ENCODE results near the gene MCF2L. TPM values are rescaled to one million over a fixed set of nuclear protein-coding genes. Genes with fewer than 3 reads are reported as not detected.

The MCF2L gene
- total RNA-seq, 2 experiments from 2014 or later, result 13.0 to 13.5 TPM

- H3K27me3 Mint-ChIP-seq, result no peaks in the 10 kb centered on the region
- ChIA-PET POLR2A (no interaction called here), CTCF (no interaction called here)
- Histone ChIP-seq H3K27me3 (ENCODE audit: control insufficient read depth in 1 of 2, insufficient read depth in 2 of 2, low read length in 2 of 2) (peaks cover 0 to 3% of the 10 kb centered on the region in 2 experiments), H3K4me1 (ENCODE audit: insufficient read depth, low read length) (peaks cover 7% of the 10 kb centered on the region), H3K9me3 (ENCODE audit: control insufficient read depth in 1 of 2, insufficient read depth in 1 of 2, low read length in 2 of 2) (peaks cover 0 to 7% of the 10 kb centered on the region in 2 experiments), H3K36me3 (ENCODE audit: insufficient read depth, low read length) (no peaks in the 10 kb centered on the region), H3K27ac (ENCODE audit: low read depth in 1 of 2, low read length in 2 of 2) (no peak overlapping the region), H3K4me3 (ENCODE audit: low read length) (no peak overlapping the region)
- H3K4me1 Mint-ChIP-seq (ENCODE audit: low read depth), result peaks cover 2% of the 10 kb centered on the region
- ATAC-seq (ENCODE audit: poor library complexity) (no peak), DNase-seq (no peak)
- intact Hi-C loops (cut with DNase I, micrococcal nuclease), result no loop called here
- no peak overlapping the region for H3K4me3 Mint-ChIP-seq
- no peaks in the 10 kb centered on the region for H3K9me3 Mint-ChIP-seq
- TF ChIP-seq, protein P1, sequence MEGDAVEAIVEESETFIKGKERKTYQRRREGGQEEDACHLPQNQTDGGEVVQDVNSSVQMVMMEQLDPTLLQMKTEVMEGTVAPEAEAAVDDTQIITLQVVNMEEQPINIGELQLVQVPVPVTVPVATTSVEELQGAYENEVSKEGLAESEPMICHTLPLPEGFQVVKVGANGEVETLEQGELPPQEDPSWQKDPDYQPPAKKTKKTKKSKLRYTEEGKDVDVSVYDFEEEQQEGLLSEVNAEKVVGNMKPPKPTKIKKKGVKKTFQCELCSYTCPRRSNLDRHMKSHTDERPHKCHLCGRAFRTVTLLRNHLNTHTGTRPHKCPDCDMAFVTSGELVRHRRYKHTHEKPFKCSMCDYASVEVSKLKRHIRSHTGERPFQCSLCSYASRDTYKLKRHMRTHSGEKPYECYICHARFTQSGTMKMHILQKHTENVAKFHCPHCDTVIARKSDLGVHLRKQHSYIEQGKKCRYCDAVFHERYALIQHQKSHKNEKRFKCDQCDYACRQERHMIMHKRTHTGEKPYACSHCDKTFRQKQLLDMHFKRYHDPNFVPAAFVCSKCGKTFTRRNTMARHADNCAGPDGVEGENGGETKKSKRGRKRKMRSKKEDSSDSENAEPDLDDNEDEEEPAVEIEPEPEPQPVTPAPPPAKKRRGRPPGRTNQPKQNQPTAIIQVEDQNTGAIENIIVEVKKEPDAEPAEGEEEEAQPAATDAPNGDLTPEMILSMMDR (IDR thresholded peaks at IDR 0.05), result no peak
- no peaks in the 10 kb centered on the region for H3K36me3 Mint-ChIP-seq (ENCODE audit: low read depth)
- H3K27ac Mint-ChIP-seq, result no peak overlapping the region
Measured at GRCh38 chr13:113147206-113147605, 178.2 kb downstream of the MCF2L start.

GRCh38 chr13:113148407-113148806, 179.4 kb downstream of the MCF2L start:
- no peaks in the 10 kb centered on the region for H3K27me3 Mint-ChIP-seq
- CTCF ChIA-PET, result no interaction called here

DNA sequence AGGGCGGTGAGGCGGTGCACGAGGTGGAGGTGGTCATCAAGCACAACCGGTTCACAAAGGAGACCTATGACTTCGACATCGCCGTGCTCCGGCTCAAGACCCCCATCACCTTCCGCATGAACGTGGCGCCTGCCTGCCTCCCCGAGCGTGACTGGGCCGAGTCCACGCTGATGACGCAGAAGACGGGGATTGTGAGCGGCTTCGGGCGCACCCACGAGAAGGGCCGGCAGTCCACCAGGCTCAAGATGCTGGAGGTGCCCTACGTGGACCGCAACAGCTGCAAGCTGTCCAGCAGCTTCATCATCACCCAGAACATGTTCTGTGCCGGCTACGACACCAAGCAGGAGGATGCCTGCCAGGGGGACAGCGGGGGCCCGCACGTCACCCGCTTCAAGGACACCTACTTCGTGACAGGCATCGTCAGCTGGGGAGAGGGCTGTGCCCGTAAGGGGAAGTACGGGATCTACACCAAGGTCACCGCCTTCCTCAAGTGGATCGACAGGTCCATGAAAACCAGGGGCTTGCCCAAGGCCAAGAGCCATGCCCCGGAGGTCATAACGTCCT, 180.0 kb downstream of the MCF2L start:
- Histone ChIP-seq H3K4me1 (ENCODE audit: insufficient read depth, low read length) (peaks cover 23% of the 10 kb centered on the region), H3K27ac (ENCODE audit: low read depth in 1 of 2, low read length in 2 of 2) (no peak overlapping the region), H3K36me3 (ENCODE audit: insufficient read depth, low read length) (no peaks in the 10 kb centered on the region), H3K27me3 (ENCODE audit: control insufficient read depth in 1 of 2, insufficient read depth in 2 of 2, low read length in 2 of 2) (peaks cover 0 to 3% of the 10 kb centered on the region in 2 experiments), H3K4me3 (ENCODE audit: low read length) (no peak overlapping the region), H3K9me3 (ENCODE audit: control insufficient read depth in 1 of 2, insufficient read depth in 1 of 2, low read length in 2 of 2) (peaks cover 0 to 7% of the 10 kb centered on the region in 2 experiments)
- ATAC-seq (ENCODE audit: poor library complexity), result no peak
- ChIA-PET POLR2A (no interaction called here), CTCF (no interaction called here)
- no peak for DNase-seq
- peaks cover 14% of the 10 kb centered on the region for H3K4me1 Mint-ChIP-seq (ENCODE audit: low read depth)
- no peaks in the 10 kb centered on the region for H3K27me3 Mint-ChIP-seq
- no peak overlapping the region for H3K4me3 Mint-ChIP-seq
- TF ChIP-seq, protein P1 (IDR thresholded peaks at IDR 0.05), result no peak
- H3K9me3 Mint-ChIP-seq, result no peaks in the 10 kb centered on the region
- peaks cover 5% of the 10 kb centered on the region for H3K36me3 Mint-ChIP-seq (ENCODE audit: low read depth)
- intact Hi-C loops (cut with DNase I, micrococcal nuclease), result no loop called here
- H3K27ac Mint-ChIP-seq, result no peak overlapping the region

More at GRCh38 chr13:113148407-113148806, 179.4 kb downstream of the MCF2L start:
- Histone ChIP-seq H3K4me1 (ENCODE audit: insufficient read depth, low read length) (peaks cover 19% of the 10 kb centered on the region), H3K36me3 (ENCODE audit: insufficient read depth, low read length) (no peaks in the 10 kb centered on the region), H3K27me3 (ENCODE audit: control insufficient read depth in 1 of 2, insufficient read depth in 2 of 2, low read length in 2 of 2) (peaks cover 0 to 3% of the 10 kb centered on the region in 2 experiments), H3K27ac (ENCODE audit: low read depth in 1 of 2, low read length in 2 of 2) (no peak overlapping the region), H3K9me3 (ENCODE audit: control insufficient read depth in 1 of 2, insufficient read depth in 1 of 2, low read length in 2 of 2) (peaks cover 0 to 7% of the 10 kb centered on the region in 2 experiments), H3K4me3 (ENCODE audit: low read length) (no peak overlapping the region)
- Mint-ChIP-seq H3K4me1 (ENCODE audit: low read depth) (peaks cover 10% of the 10 kb centered on the region), H3K36me3 (ENCODE audit: low read depth) (peaks cover 1% of the 10 kb centered on the region), H3K4me3 (no peak overlapping the region), H3K27ac (no peak overlapping the region), H3K9me3 (no peaks in the 10 kb centered on the region)
- ATAC-seq (ENCODE audit: poor library complexity), result no peak
- POLR2A ChIA-PET, result no interaction called here
- intact Hi-C loops (cut with DNase I, micrococcal nuclease), result no loop called here
- TF ChIP-seq, protein P1 (IDR thresholded peaks at IDR 0.05), result no peak
- no peak for DNase-seq

Other genes starting within 250 kb of the MCF2L start
- gene F7, start 136.6 kb downstream of the MCF2L start, total RNA-seq, result not detected
- gene F10, start 153.6 kb downstream of the MCF2L start, total RNA-seq, result not detected
- not detected for gene PROZ, start 189.4 kb downstream of the MCF2L start, total RNA-seq
- gene PCID2, start 239.5 kb downstream of the MCF2L start, total RNA-seq, result 10 to 100 TPM; 33.6 to 33.7 TPM
- 10 to 100 TPM; 54.6 to 56.6 TPM for gene CUL4A, start 240.4 kb downstream of the MCF2L start, total RNA-seq

All from CD4-positive, alpha-beta T cell (primary cell).